NCI-H2196 (cell line): ENCODE results near the gene FEZF1.
"Not testable (repeated sequence)": the region's sequence is repeated elsewhere in the genome, so short reads cannot be mapped to it uniquely, and the experiment has no call there.

Experiments
- DNase-seq: peaks from one replicate; lab custom pipeline; 2025; ENCODE audit not compliant: unreplicated experiment; lab: John Stamatoyannopoulos, UW

Gene FEZF1

GRCh38 chr7:122309421-122309820, 4.9 kb upstream of the FEZF1 start:
- no peak for DNase-seq

GRCh38 chr7:122307228-122307621, 2.7 kb upstream of the FEZF1 start:
- DNase-seq: no peak

- DNase-seq: no peak
Measured at GRCh38 chr7:122306320-122307227, 2.0 kb upstream of the FEZF1 start.

GRCh38 chr7:122305475-122306319, 1.1 kb upstream of the FEZF1 start:
- peak; percentile 70 for DNase-seq

- DNase-seq: no peak
Measured at GRCh38 chr7:122304996-122305421, 459 bp upstream of the FEZF1 start.

GRCh38 chr7:122303531-122304318, 825 bp downstream of the FEZF1 start:
- no peak for DNase-seq

GRCh38 chr7:122302761-122303530, 1.6 kb downstream of the FEZF1 start:
- no peak for DNase-seq

- DNase-seq: no peak
Measured at GRCh38 chr7:122301858-122302760, 2.4 kb downstream of the FEZF1 start.

GRCh38 chr7:122300956-122301833, 3.4 kb downstream of the FEZF1 start:
- DNase-seq: no peak

GRCh38 chr7:122300211-122300932, 4.2 kb downstream of the FEZF1 start:
- no peak for DNase-seq

GRCh38 chr7:122299624-122300210, 4.8 kb downstream of the FEZF1 start:
- no peak for DNase-seq

- no peak for DNase-seq
Measured at GRCh38 chr7:122298618-122299017, 5.9 kb downstream of the FEZF1 start.

- DNase-seq: no peak
Measured at GRCh38 chr7:122298131-122298530, 6.4 kb downstream of the FEZF1 start.

GRCh38 chr7:122291189-122291588, 13.4 kb downstream of the FEZF1 start:
- no peak for DNase-seq

GRCh38 chr7:122290476-122290875, 14.1 kb downstream of the FEZF1 start:
- DNase-seq: no peak

GRCh38 chr7:122289426-122289825, 15.1 kb downstream of the FEZF1 start:
- no peak for DNase-seq

GRCh38 chr7:122284608-122285007, 19.9 kb downstream of the FEZF1 start:
- DNase-seq: not testable (repeated sequence)
